ENCODE data around the gene SMARCA2.

The SMARCA2 gene

GRCh38 chr9:2193552-2193951, 178.4 kb downstream of the SMARCA2 start:
- FAIRE-seq (no peak), DNase-seq (ENCODE audit: extremely low spot score, insufficient read length, low read depth) (no peak)

DNA sequence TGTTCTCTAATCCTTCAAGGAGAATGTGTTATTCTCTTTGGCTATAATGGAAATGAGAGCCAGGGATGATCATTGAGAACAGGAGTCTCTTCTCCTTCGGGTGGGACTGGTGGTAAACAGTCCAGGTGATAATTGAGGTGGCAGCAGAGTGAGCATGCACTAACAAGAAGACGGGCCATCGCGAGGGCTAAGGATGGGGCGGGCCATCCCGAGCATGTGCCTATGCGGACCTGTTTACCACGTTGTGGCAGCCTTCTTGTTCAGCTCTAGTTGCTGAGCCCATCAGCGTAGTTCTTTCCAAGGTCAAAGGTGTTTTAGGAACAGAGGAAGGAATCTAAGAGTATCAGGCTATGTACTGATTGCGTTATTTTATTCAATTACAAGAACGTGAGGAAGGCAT, 180.1 kb downstream of the SMARCA2 start:
- DNase-seq (ENCODE audit: extremely low spot score, insufficient read length, low read depth) = no peak
- no peak for FAIRE-seq

DNA sequence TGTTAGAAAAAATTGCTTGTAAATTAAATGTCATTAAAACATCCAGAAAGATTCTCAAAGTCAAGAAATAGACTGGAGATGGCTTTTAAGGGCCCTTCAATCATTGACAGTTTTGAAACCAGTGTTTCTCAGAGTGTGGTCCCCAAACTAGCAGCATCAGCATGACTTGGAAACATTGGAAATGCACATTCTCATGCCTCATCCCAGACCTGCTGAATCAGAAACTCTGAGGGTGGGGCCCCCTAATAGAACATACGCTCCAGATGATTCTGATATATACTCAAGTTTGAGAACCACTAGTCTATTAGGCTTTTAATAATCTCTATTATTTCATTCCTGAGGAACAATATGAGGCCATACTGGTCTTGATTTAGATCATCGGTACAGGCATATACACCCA, 181.6 kb downstream of the SMARCA2 start:
- no peak for DNase-seq (ENCODE audit: extremely low spot score, insufficient read length, low read depth)
- FAIRE-seq = no peak

DNA sequence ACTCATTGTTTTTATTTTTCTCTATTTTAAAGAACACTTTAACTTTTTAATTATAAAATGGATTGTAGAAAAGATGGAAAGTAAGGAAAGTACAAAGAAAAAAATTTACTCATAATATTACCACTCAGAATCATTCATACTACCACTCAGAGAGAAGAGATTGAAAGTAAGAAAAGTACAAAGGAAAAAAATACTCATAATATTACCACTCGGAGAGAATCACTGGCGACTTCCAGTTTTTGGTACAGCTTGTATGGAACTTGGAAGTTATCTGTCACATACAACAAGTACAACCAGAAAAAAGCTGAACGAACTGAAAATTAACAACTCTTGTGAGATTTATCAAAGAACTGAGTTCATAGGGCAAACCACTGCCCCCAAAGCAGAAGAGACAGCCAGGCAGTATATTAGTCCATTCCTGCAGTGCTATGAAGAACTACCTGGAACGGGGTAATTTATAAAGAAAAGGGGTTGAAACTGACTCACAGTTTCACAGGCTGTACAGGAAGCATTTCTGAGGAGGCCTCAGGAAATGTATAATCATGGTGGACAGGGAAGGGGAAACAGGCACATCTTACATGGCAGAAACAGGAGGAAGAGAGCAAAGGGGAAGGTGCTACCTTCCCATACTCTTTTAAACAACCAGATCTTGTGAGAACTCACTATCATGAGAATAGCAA, 183.9 kb downstream of the SMARCA2 start:
- FAIRE-seq = no peak

GRCh38 chr9:2199999-2200796, 185.1 kb downstream of the SMARCA2 start:
- no peak for FAIRE-seq
- DNase-seq (ENCODE audit: extremely low spot score, insufficient read length, low read depth) = no peak

More for the DNA sequence above, 183.9 kb downstream of the SMARCA2 start:
- DNase-seq (ENCODE audit: extremely low spot score, insufficient read length, low read depth) = no peak

DNA sequence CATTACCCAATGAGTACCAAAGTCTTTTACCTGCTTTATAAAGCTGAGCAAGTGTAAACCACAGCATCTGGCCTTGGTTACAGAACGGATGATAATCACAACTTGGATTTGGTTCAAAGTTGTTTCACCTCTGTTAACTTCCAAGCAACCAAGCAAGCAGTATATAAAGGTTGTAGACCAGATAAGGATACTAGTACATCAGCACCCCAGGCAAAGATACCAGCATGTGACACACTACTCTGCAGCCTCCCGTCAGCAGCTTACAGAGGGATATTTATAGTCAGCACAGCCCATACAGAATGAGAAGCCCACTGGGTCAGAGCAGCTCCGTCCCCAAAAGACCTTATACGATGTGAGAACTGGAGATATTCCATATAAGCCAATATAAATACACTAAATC, 193.3 kb downstream of the SMARCA2 start:
- no peak for FAIRE-seq
- no peak for DNase-seq (ENCODE audit: extremely low spot score, insufficient read length, low read depth)

- DNase-seq (ENCODE audit: extremely low spot score, insufficient read length, low read depth) = no peak
- FAIRE-seq = peak; percentile 51
Measured at GRCh38 chr9:2208991-2209390, 193.8 kb downstream of the SMARCA2 start.

- FAIRE-seq (no peak), DNase-seq (ENCODE audit: extremely low spot score, insufficient read length, low read depth) (no peak)
Measured at GRCh38 chr9:2209400-2209799, 194.3 kb downstream of the SMARCA2 start.

- DNase-seq (ENCODE audit: extremely low spot score, insufficient read length, low read depth) = no peak
- FAIRE-seq = no peak
Measured at GRCh38 chr9:2210201-2210600, 195.1 kb downstream of the SMARCA2 start.

GRCh38 chr9:2213830-2214468, 198.8 kb downstream of the SMARCA2 start:
- no peak for DNase-seq (ENCODE audit: extremely low spot score, insufficient read length, low read depth)
- no peak for FAIRE-seq

DNA sequence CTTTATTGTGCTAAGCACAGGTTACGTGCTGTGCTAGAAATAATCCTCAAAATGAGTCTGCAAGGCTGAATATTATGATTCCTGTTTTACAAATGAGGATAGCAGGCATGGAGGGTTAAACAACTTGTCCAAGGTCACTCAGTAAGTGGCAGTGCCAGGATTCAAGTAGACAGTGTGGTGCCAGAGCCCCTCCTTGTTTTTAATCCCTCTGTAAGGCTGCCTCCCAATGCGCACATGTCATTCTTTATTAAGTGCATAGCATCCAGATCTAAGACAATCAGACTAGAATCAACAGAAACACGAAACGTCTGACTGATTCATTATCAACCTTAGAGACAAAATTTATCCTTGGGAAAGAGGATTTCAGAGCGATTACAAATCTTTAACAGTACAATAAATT, 199.6 kb downstream of the SMARCA2 start:
- FAIRE-seq (no peak), DNase-seq (ENCODE audit: extremely low spot score, insufficient read length, low read depth) (no peak)

DNA sequence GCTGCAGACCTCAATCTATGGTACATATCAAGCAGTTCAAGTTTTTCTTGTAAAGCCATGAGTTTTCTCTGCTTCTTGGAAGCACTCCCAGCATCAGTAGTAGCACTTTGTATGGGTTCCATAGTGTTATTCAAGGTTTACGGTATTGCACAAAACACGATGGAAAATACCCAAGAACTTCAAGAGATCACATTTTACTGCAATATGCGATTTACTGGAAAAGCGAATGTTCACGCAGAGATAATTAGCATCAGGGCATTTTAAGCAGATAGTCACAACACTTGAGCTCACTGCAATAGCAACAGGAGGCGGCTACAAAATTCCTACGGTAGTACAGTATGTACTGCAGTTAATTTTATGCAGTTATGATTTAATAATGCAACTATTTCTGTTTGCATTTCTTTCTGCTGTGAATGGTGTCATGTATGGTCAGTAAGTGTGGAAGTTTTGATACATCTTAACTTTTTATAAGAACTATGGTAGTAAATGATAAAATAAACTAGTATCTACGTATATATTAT, 200.8 kb downstream of the SMARCA2 start:
- no peak for DNase-seq (ENCODE audit: extremely low spot score, insufficient read length, low read depth)
- FAIRE-seq = no peak

DNA sequence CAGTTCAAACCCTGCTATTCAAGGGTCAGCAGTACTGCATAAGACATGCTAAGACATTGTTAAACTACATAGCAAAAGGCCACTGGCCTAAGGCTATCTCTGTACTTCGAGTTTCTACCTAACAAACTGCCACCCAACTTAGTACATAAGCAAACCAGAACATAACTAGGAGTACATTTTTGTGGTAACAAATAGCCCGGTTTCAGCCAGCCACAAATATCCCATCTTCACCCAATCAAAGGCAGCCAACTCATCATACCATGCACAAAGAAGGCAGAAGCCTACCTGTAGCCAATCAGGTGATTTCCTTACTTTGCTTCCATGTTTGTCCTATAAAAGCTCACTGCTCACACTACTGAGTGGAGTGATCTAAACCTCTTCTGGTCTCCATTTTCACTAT, 201.4 kb downstream of the SMARCA2 start:
- FAIRE-seq = no peak
- DNase-seq (ENCODE audit: extremely low spot score, insufficient read length, low read depth) = no peak

DNA sequence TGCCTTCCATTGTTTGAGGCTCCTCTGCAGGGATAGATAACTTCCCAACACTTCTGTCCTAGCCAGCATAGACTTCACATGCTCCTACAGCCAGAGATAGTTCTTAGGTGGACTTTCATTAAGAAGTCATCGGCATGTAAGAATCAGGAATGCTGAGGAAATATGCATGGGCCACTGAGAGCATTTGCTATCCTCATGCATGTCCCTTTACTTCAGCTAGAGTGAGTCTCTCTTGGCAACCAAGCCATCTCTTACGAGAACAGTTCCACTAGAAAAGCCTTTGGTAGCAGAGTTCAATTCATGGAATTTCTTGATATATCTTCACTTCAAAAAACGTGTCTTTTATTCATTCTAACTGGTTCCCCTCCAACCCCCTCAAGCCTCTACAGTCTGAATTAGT, 202.4 kb downstream of the SMARCA2 start:
- FAIRE-seq (no peak), DNase-seq (ENCODE audit: extremely low spot score, insufficient read length, low read depth) (no peak)

DNA sequence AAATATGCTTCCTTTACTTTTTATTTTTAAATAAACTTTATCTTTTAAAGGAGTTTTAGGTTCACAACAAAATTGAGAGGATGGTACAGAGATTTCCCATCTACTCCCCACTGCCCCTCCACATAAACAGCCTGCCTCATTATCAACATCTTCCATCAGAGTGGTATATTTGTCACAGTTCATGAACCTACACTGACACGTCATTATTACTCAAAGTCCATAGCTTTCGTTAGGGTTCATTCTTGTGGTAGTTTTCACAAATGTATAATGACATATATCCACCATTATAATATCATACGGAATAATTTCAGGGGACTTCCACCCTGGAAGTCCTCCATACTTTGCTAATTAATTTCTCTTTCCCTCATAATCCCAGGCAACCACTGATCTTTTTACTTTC, 204.9 kb downstream of the SMARCA2 start:
- FAIRE-seq = no peak
- DNase-seq (ENCODE audit: extremely low spot score, insufficient read length, low read depth) = no peak

DNA sequence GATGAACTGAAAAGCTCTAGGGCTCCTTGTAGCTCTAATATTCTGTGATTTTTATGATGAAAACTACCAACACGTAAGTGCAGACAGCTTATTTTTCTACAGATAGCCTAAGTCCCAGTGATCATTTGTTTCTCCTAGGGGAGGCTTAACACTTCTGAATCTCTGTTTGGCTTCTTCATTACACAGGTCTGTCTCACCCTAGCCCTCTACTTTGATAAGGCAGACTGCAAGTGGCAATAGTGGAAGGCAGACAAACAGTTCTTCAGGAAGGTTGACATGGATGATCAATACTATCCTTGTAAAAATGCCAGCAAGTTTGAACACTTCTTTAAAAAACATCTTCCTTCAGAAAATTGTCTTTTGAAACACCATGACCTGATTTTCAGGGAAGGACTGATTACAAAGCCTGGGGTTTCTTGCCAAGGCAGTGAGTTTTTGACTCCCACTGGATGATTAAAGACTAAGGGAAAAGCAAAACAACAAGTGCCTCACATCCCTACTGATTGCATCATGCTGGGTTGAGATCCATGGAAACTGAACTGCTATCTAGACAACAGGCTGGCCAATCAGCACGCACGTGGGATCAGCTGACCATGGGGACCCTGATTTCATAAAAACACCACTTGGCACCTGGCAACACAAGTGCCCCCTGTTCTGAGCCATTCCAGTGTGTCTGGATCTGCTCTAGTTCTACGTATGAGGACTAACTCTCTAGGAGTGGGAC, 212.2 kb downstream of the SMARCA2 start:
- DNase-seq (ENCODE audit: extremely low spot score, insufficient read length, low read depth) (no peak), FAIRE-seq (no peak)

- FAIRE-seq = no peak
- DNase-seq (ENCODE audit: extremely low spot score, insufficient read length, low read depth) = no peak
Measured at GRCh38 chr9:2228132-2228531, 213.0 kb downstream of the SMARCA2 start.

DNA sequence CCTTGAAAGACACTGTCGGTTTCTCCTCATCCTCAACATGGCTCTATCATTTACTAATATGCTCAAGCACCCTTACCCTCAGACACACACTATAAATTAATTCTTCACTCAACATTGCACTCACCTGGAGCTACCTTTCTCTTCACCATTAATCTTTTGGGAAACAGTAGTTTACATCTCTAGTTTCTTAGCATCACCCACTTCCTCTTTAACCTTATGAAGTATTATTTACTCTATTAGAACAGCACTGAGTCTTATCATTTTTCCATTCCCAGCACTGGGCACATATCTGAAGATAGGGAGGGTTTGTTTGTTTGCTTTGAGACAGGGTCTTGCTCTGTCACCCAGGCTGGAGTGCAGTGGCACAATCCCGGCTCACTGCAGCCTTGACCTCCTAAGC, 213.5 kb downstream of the SMARCA2 start:
- no peak for DNase-seq (ENCODE audit: extremely low spot score, insufficient read length, low read depth)
- FAIRE-seq = no peak

DNA sequence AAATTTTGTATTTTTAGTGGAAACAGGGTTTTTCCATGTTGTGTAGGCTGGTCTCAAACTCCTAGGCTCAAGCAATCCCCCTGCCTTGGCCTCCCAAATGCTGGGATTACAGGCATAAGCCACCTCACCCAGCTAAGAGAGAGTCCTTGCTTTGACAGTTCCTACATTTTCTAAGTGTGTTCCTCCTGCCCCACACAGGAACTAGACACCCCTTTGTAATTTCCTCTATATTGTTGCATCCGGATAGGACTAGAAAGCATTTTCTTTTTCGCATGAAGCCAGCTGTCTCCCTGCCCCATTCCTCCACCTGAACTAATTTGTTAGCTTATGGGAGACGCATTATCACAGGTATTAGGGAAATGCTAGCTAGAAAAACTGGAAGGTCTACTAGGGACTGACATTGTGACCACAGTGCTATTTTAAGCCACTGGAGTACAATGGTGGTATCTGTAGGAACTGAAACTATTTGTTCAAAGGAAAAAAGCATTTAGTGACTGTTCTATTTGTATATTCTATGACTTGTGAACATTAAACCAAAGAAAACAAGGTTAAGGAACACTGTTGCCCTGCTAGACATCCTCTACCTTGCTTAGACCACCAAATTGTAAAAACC, 214.1 kb downstream of the SMARCA2 start:
- no peak for FAIRE-seq
- no peak for DNase-seq (ENCODE audit: extremely low spot score, insufficient read length, low read depth)

GRCh38 chr9:2230362-2230761, 215.2 kb downstream of the SMARCA2 start:
- no peak for DNase-seq (ENCODE audit: extremely low spot score, insufficient read length, low read depth)
- FAIRE-seq = peak; percentile 5
